Stimulated activated CD4-positive, alpha-beta T cell treated with anti-CD3 and anti-CD28 coated beads, TNF-alpha, amount 100 ng/mL, for 24 hours (primary cell): ENCODE measurements around the gene HYDIN.
"Not testable (repeated sequence)": the region's sequence is repeated elsewhere in the genome, so short reads cannot be mapped to it uniquely, and the experiment has no call there.

Experiments
- DNase-seq, 3 experiments: peaks; one replicate each; pipeline ENCODE4 v3.0.0-alpha.2; 2020; ENCODE audit warnings: low read depth in 3 of 3

Gene HYDIN

GRCh38 chr16:71109656-71110208 lies 120.8 kb downstream of the HYDIN start:
- not testable (repeated sequence) for DNase-seq

DNA sequence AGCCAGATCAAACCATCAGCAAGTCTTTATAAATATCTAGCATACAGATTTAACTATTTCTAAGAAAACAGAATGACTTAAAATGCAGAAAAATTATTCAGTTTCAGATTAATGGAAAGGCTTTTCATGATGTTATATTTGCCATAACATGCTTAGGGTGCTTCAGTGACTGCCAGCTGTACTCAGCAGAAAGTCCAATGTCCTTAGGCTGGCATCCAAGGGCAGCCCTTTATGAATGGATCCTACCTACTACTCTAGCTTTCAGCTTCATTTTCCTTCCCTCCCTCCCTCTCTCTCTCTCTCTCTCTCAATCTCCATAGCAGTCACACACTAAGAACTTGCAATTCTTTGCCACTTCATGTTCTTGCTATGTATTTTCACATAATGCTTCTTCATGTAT lies 124.6 kb downstream of the HYDIN start:
- DNase-seq: not testable (repeated sequence)

- DNase-seq: not testable (repeated sequence)
Observed at GRCh38 chr16:71083573-71083972, 146.9 kb downstream of the HYDIN start.

DNA sequence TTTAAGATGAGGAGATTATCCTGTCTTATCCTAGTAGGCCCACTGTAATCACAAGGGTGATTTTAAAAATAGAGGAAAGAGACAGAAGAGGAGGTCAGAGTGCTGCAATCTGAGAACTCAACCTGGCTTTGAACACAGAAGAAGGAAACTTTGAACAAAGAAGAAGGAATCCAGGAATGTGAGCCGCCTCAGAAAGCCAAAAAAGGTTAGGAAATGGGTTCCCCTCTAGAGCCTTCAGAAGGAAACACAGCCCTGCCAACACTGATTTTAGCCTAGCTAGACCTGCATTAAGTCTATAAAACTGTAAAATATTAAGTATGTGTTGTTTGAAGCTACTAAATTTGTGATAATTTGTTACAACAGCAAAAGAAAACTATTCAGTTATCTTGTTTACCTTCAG lies 149.7 kb downstream of the HYDIN start:
- not testable (repeated sequence) for DNase-seq

- DNase-seq: not testable (repeated sequence)
Observed at GRCh38 chr16:71080262-71080661, 150.3 kb downstream of the HYDIN start.

- not testable (repeated sequence) for DNase-seq
Observed at GRCh38 chr16:71070651-71071050, 159.9 kb downstream of the HYDIN start.

DNA sequence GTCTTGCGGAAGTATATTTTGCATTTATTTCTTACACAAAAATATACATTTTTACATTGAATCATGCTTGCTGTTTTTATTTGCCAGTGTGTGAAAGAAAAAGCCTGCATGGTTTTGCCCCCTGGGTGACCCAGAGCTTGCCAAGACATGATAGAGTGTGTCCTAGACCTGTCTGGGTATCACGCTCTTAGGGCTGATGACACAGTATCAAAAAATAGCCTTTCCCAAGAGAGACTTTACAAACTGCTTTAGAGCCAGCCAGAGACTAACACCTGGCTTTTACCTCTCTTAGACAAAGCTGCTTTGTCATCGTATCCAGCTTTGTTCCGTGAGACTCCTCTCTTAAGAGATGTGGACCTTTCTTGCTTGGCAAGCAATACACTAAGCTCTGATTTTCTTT lies 160.7 kb downstream of the HYDIN start:
- DNase-seq: not testable (repeated sequence)

DNA sequence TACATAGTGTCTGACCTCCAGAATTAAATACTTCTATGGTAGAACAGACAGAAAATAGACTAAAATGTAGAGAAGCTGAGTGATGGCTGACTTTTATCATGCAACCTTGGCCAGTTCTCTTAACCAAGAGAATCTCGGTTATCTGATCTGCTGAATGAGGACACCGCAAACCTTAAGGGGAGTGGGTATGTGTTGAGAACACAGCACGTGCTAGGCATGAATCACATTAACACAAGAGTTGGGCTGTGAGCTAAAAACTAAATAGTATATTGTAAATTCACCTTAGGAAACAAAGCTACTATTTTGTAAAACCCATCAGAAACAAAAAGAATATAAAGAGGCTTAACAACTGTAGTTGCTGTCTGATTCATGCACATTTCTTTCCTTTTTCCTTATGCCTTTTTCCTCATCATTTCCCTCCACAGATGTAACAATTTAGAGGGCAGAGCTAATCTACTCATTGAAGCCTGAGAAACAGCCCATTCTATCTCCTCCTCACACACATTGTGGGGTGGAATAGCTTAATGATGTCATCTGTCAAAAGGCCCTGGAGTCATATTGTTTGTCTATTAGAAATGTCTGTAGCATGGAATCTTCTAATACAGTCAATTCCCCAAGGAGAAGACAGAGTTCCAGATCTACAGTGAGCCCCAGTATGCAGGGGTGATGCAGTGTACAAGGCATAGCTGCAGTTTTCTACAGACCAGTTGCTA lies 176.5 kb downstream of the HYDIN start:
- DNase-seq: not testable (repeated sequence)

DNA sequence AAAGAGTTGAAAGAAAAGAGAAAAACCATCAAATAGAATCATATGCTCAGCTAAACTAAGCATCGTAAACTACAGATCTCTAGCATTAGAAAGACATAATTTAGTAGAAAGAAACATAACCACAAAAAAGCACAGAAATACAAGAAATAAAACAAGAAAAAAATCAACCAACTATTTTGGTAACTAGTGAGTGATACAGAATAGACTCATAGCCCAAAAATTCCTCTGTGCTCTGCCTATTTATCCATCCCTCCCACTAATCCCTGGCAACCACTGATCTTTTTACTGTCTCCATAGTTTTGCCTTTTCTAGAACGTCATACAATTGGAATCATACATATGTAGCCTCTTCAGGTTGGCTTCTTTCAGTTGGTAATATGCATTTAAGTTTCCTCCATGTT lies 180.2 kb downstream of the HYDIN start:
- DNase-seq: not testable (repeated sequence)

- DNase-seq: not testable (repeated sequence)
Observed at GRCh38 chr16:71039368-71040111, 191.0 kb downstream of the HYDIN start.

DNA sequence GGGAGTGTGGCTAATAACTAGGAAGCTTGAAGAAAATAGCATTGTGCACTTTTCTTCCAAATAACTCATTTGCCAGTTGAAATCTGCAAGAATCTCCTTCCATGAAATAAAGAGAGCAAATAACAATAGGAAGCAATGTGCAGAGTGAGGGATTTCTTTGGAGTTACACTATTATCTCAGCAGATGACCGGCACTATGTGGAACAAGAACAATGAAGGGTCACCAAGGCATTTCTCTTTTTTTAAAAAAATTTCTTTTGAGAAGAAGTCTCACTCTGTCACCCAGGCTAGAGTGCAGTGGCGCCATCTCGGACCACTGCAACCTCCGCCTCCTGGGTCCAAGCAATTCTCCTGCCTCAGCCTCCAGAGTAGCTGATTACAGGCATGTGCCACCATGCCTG lies 192.1 kb downstream of the HYDIN start:
- DNase-seq: not testable (repeated sequence)

- DNase-seq: not testable (repeated sequence)
Observed at GRCh38 chr16:71037987-71038386, 192.5 kb downstream of the HYDIN start.

- DNase-seq: not testable (repeated sequence)
Observed at GRCh38 chr16:71028032-71028727, 202.3 kb downstream of the HYDIN start.

DNA sequence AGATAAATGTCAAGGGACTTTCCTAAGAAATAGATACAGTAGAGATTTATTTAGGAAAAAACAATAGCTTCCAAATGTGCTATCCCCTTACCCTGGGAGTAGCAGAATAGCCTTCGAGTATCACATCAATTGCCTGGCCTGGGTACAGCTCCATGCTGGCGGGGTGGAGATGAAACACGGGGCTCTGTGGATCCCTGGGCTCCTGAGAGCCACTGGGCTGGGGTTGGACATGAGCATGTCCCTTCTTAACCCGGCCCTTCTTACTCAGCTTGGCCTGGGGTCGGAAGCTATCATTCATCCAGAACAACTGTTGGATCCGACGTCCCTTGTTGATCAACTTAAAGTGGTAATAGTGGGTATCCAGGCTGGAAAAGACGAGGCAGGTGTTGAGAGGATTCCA lies 203.0 kb downstream of the HYDIN start:
- not testable (repeated sequence) for DNase-seq

- not testable (repeated sequence) for DNase-seq
Observed at GRCh38 chr16:71023851-71024439, 206.6 kb downstream of the HYDIN start.

GRCh38 chr16:71021961-71022537 lies 208.5 kb downstream of the HYDIN start:
- not testable (repeated sequence) for DNase-seq

- DNase-seq: not testable (repeated sequence)
Observed at GRCh38 chr16:71019067-71019682, 211.3 kb downstream of the HYDIN start.

DNA sequence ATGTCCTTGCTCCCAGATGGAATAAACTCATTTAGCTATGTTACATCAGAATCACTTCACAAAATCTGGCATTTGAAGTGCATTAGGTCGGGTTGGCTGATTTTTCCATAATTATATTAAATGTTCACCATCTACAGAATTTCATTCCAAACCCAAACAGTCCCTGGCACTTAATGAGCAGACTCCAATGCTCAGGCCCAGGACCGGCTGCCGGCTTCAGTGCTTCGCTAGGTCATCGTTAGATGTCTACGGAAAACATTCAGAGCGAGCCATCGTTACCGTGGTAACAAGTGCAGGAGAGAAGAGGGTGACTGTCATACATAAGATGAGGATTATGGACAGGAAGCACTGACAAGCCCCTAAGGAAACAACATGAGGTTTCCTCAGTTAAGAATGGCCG lies 215.1 kb downstream of the HYDIN start:
- DNase-seq: not testable (repeated sequence)

DNA sequence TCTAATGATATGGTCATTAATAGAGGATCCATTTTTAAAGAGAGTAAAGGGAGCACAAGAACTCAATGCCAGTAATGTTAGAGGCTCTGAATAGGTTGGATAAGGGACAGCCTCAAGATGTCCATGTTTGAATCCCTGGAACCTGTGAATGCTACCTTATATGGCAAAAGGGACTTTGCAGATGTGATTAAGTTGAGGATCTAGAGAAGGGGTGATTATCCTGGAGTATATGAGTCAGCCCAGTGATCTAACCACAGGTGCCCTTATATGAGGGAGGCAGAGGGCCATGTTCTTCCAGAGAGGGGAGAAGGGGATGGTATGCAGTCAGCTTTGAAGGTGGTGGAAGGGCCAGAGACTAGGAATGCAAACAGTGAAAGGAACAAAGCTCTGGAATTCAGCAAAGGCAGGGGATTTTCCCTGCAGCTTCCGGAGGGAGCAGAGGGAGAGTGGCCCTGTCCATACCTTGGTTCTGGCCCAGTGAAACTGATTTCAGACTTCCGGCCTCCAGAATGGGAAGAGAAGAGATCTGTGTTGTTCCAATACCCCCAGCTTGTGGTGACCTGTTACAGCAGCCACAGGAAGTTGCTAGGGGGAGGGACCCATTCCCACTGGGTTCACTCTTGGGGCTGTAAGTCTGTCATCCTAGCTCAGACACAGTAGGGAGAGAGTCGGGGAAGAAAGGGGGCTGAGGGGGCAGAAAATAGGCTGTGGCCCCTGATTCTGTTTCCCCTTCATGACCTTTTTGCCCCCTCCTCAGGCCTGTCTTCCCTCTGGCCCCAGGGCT lies 220.9 kb downstream of the HYDIN start:
- DNase-seq: not testable (repeated sequence)

DNA sequence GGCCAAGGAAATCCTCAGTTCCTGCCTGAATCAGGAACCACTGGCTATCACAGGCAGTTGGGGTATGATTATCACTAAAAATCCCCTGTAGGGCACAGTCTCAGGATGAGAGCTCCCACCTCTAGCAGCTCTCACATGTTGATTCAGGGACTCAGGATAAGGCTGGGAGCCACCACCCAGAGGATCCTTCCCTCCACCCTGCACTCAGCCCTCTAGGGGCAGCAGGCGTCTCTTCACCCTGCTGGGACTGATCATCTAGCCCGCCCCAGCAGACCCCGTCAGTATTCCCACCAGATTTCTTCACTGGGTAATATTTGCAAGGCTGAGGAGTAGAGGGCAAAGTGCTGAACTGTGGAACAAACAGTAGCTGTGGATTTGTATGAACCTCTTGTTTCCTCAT lies 224.0 kb downstream of the HYDIN start:
- DNase-seq: not testable (repeated sequence)
